WTC11 (cell line): ENCODE measurements around the gene EFCAB5. TPM values are rescaled to one million over a fixed set of nuclear protein-coding genes. Genes with fewer than 3 reads are reported as not detected.

Source experiments
- ATAC-seq: fragments of 200-7000 bp; cut with Tn5 transposase; 2 replicates; pipeline ENCODE4 v1.10.0; 2021; ENCODE audit warnings: mild to moderate bottlenecking, moderate library complexity
- CTCF ChIA-PET: fragments of 300-600 bp; sonication (Branson Sonifier 250); formaldehyde crosslinking; loops from one replicate; lab custom pipeline; 2021; ENCODE audit warnings: antibody characterized with exemption; lab: Charles Lee
- POLR2A ChIA-PET: fragments of 350-600 bp; sonication (Branson Sonifier 250); formaldehyde crosslinking; loops from one replicate; lab custom pipeline; 2021; ENCODE audit warnings: antibody characterized with exemption; lab: Charles Lee
- DNase-seq: peaks from one replicate; pipeline ENCODE4 v3.0.0; 2021; ENCODE audit warnings: low spot score
- H3K27ac Mint-ChIP-seq: 2 replicates; pipeline ENCODE4 v1.8.0; 2021; ENCODE audit warnings: mixed read lengths
- H3K27me3 Mint-ChIP-seq: 2 replicates; pipeline ENCODE4 v1.8.0; 2021; ENCODE audit warnings: low read depth, mild to moderate bottlenecking, moderate library complexity, mixed read lengths
- H3K36me3 Mint-ChIP-seq: 2 replicates; pipeline ENCODE4 v1.8.0; 2021; ENCODE audit warnings: mixed read lengths
- H3K4me1 Mint-ChIP-seq: 2 replicates; pipeline ENCODE4 v1.8.0; 2022; ENCODE audit warnings: mixed read lengths
- H3K4me3 Mint-ChIP-seq: 2 replicates; pipeline ENCODE4 v1.8.0; 2021; ENCODE audit warnings: mild to moderate bottlenecking, moderate library complexity, mixed read lengths
- H3K9me3 Mint-ChIP-seq: 2 replicates; pipeline ENCODE4 v1.8.0; 2021; ENCODE audit warnings: mixed read lengths
- AR ChIP-seq: fragments of 250-450 bp; sonication (Bioruptor Pico); IDR thresholded peaks from 2 replicates; pipeline ENCODE4 v1.9.0; 2021; ENCODE audit warnings: mild to moderate bottlenecking
- ATF3 ChIP-seq: sonication (generic); formaldehyde crosslinking; conservative IDR thresholded peaks from 2 replicates; pipeline ENCODE4 v1.8.1; 2022; ENCODE audit warnings: mild to moderate bottlenecking, missing genetic modification reagents
- EMX1 ChIP-seq: fragments of 250-450 bp; sonication (Bioruptor Pico); IDR thresholded peaks from 2 replicates; pipeline ENCODE4 v1.8.0; 2021; ENCODE audit warnings: mild to moderate bottlenecking
- ERG ChIP-seq: fragments of 250-450 bp; sonication (Bioruptor Pico); IDR thresholded peaks from 2 replicates; pipeline ENCODE4 v1.8.0; 2021; ENCODE audit warnings: mild to moderate bottlenecking
- ESRRA ChIP-seq: sonication (generic); formaldehyde crosslinking; IDR thresholded peaks from 2 replicates; pipeline ENCODE4 v1.8.1; 2022; ENCODE audit warnings: mild to moderate bottlenecking, missing genetic modification reagents, borderline replicate concordance
- FOXJ3 ChIP-seq: sonication (generic); formaldehyde crosslinking; IDR thresholded peaks from 2 replicates; pipeline ENCODE4 v1.9.0; 2021; ENCODE audit warnings: missing genetic modification reagents, mild to moderate bottlenecking, borderline replicate concordance
- GRHL2 ChIP-seq: fragments of 250-450 bp; sonication (Bioruptor Pico); IDR thresholded peaks from 2 replicates; pipeline ENCODE4 v1.8.0; 2022; ENCODE audit warnings: mild to moderate bottlenecking, moderate library complexity; ENCODE audit not compliant: insufficient replicate concordance, severe bottlenecking
- NFYB ChIP-seq: sonication (generic); formaldehyde crosslinking; conservative IDR thresholded peaks from 2 replicates; pipeline ENCODE4 v1.8.0; 2022; ENCODE audit warnings: low read depth, missing genetic modification reagents
- NR3C1 ChIP-seq: sonication (generic); formaldehyde crosslinking; conservative IDR thresholded peaks from 2 replicates; pipeline ENCODE4 v1.8.1; 2023; ENCODE audit warnings: low read depth, mild to moderate bottlenecking, missing genetic modification reagents
- TCF7 ChIP-seq: sonication (generic); formaldehyde crosslinking; IDR thresholded peaks from 2 replicates; pipeline ENCODE4 v1.8.0; 2022; ENCODE audit warnings: mild to moderate bottlenecking, low read depth, missing genetic modification reagents, moderate library complexity
- TEAD4 ChIP-seq: sonication (generic); formaldehyde crosslinking; IDR thresholded peaks from 2 replicates; pipeline ENCODE4 v1.8.0; 2022; ENCODE audit warnings: mild to moderate bottlenecking, missing genetic modification reagents
- ZNF219 ChIP-seq: sonication (generic); formaldehyde crosslinking; IDR thresholded peaks from 2 replicates; pipeline ENCODE4 v1.8.0; 2023; ENCODE audit warnings: missing genetic modification reagents, mild to moderate bottlenecking, borderline replicate concordance
- ZNF232 ChIP-seq: sonication (generic); formaldehyde crosslinking; IDR thresholded peaks from 2 replicates; pipeline ENCODE4 v1.8.0; 2022; ENCODE audit warnings: mild to moderate bottlenecking, missing genetic modification reagents
- ZNF416 ChIP-seq: fragments of 250-450 bp; sonication (Bioruptor Pico); IDR thresholded peaks from 2 replicates; pipeline ENCODE4 v1.9.0; 2021; ENCODE audit warnings: mild to moderate bottlenecking, inconsistent platforms
- ZNF423 ChIP-seq: fragments of 250-450 bp; sonication (Bioruptor Pico); IDR thresholded peaks from 2 replicates; pipeline ENCODE4 v2.1.2; 2022; ENCODE audit warnings: mild to moderate bottlenecking, moderate library complexity
- ZNF425 ChIP-seq: fragments of 250-450 bp; sonication (Bioruptor Pico); conservative IDR thresholded peaks from 2 replicates; pipeline ENCODE4 v1.9.0; 2021; ENCODE audit warnings: mild to moderate bottlenecking
- ZNF532 ChIP-seq: fragments of 250-450 bp; sonication (Bioruptor Pico); IDR thresholded peaks from 2 replicates; pipeline ENCODE4 v1.9.0; 2021; ENCODE audit warnings: mild to moderate bottlenecking, borderline replicate concordance
- ZSCAN18 ChIP-seq: fragments of 250-450 bp; sonication (Bioruptor Pico); IDR thresholded peaks from 2 replicates; pipeline ENCODE4 v2.1.2; 2022; ENCODE audit warnings: mild to moderate bottlenecking, moderate library complexity
- total RNA-seq: library from RNA; stranded (reverse); gene quantifications from 3 replicates; pipeline ENCODE4 v1.2.3, GENCODE V29; 2021

EFCAB5 gene
- total RNA-seq, 1 experiment from 2014 or later, result 0.59 TPM

GRCh38 chr17:30027676-30028075 lies 86.2 kb downstream of the EFCAB5 start:
- CTCF ChIA-PET, result interaction anchor here (0.6 to 5.5 kb wide), 4 partner anchors 66 to 890 kb away, joined by 3 to 45 read pairs (median 7); no protein-coding TSS in a partner anchor
- TF ChIP-seq AR (CRISPR knock-in tag) (no peak), ZNF416 (CRISPR knock-in tag) (no peak), ERG (CRISPR knock-in tag) (no peak)
- TF ChIP-seq, all 79 proteins: peak for 0
- Mint-ChIP-seq H3K4me1 (no peaks in the 10 kb centered on the region), H3K27ac (no peak overlapping the region), H3K36me3 (peaks cover 2% of the 10 kb centered on the region; the same call in 1 of the 2 replicates), H3K9me3 (peaks cover 7% of the 10 kb centered on the region), H3K27me3 (no peaks in the 10 kb centered on the region; the same call in 1 of the 2 replicates), H3K4me3 (no peak overlapping the region)
- POLR2A ChIA-PET, result interaction anchor here (0.6 kb wide), 1 partner anchor 1154 kb away, joined by 3 read pairs; no protein-coding TSS in a partner anchor
- ATAC-seq, result no peak
- no peak for DNase-seq

GRCh38 chr17:30031214-30031869 lies 89.9 kb downstream of the EFCAB5 start:
- Mint-ChIP-seq H3K36me3 (peaks cover 2% of the 10 kb centered on the region; the same call in 1 of the 2 replicates), H3K27ac (no peak overlapping the region), H3K4me1 (no peaks in the 10 kb centered on the region), H3K9me3 (peaks cover 4% of the 10 kb centered on the region), H3K27me3 (no peaks in the 10 kb centered on the region; the same call in 1 of the 2 replicates), H3K4me3 (no peak overlapping the region)
- DNase-seq (no peak), ATAC-seq (no peak)
- CTCF ChIA-PET, result interaction anchor here (5.5 kb wide), 1 partner anchor 63 kb away, joined by 45 read pairs; no protein-coding TSS in a partner anchor
- POLR2A ChIA-PET, result interaction anchor here (1.3 kb wide), 1 partner anchor 62 kb away, joined by 3 read pairs; no protein-coding TSS in a partner anchor
- no peak for TF ChIP-seq ATF3 (CRISPR knock-in tag)
- no peak for TF ChIP-seq GRHL2
- no peak for TF ChIP-seq FOXJ3 (CRISPR knock-in tag)
- no peak for TF ChIP-seq TCF7 (CRISPR knock-in tag)
- no peak for TF ChIP-seq TEAD4 (CRISPR knock-in tag)
- no peak for TF ChIP-seq ZNF232 (CRISPR knock-in tag)
- no peak for TF ChIP-seq ZNF532
- no peak for TF ChIP-seq ESRRA
- TF ChIP-seq NFYB (CRISPR knock-in tag), result no peak
- TF ChIP-seq ZNF423, result no peak
- TF ChIP-seq ZNF425 (CRISPR knock-in tag), result no peak
- TF ChIP-seq ZNF219 (CRISPR knock-in tag), result no peak
- no peak for TF ChIP-seq ZSCAN18
- no peak for TF ChIP-seq NR3C1 (CRISPR knock-in tag)
- no peak for TF ChIP-seq EMX1 (CRISPR knock-in tag)
- no peak for TF ChIP-seq ERG (CRISPR knock-in tag)
